NT2/D1 (cell line): ENCODE results near the gene SLC25A25.

Source experiments
- SUZ12 ChIP-seq: IDR thresholded peaks from 2 replicates; pipeline ENCODE4 v1.6.1; 2011; ENCODE audit not compliant: insufficient read length, insufficient read depth; ENCODE audit errors: extremely low read depth
- ZNF274 ChIP-seq: IDR thresholded peaks from 2 replicates; pipeline ENCODE4 v1.6.1; 2011; ENCODE audit warnings: mild to moderate bottlenecking, low read depth, low read length

DNA sequence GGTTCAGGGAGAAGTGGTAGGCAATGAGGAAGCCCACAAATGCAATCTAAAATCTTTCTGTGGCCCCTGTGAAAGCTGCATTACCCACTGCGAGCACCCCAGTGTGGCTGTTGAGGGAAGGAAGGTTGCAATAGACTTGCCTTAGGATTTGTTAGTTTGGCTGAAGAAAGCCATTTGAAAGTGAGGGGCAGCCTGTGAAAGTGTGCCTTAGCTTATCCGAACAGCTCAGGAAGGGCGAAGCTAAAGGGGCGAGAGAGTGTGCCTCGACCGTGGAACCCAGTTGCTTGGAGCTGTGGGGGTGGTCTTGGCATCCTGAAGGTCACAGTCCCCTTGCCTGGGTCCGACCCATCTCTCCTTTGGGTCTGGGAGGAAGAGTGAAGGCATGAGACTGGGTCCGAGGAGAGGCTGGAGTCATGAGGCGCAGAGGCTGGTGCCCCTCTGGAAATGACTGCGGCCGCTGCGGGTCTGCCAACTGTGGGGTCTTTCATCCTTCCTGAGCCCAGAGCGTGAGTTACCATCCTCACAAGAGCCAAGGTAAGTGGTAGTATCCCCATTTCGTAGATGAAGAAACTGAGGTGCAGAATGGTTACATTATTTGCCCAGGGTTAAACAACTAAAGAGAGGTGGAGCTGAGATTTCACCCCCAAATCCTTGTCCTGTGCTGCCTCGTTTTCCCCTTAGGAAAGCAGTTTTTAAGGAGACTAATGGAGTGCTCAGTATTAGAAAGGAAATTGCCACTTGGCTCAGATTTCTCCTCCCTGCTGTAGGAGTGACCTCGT, 24.4 kb downstream of the SLC25A25 start:
- TF ChIP-seq ZNF274 (no peak), SUZ12 (no peak)
